DOHH2 (cell line): Measurements from ENCODE around the gene TTR.
A peak's percentile ranks its signal among the peaks of the same experiment; 100 is the strongest.

ENCODE experiments used
- CTCF ChIP-seq: fragments of 200-600 bp; sonication (generic); IDR thresholded peaks from one replicate; pipeline ENCODE4 v1.5.1; 2014; ENCODE audit warnings: antibody characterized with exemption, mild to moderate bottlenecking, low read depth, low read length; ENCODE audit not compliant: poor library complexity, severe bottlenecking
- EZH2phosphoT487 ChIP-seq: fragments of 200-600 bp; sonication (generic); IDR thresholded peaks from 2 replicates; pipeline ENCODE4 v1.6.1; 2017; ENCODE audit warnings: borderline replicate concordance, mild to moderate bottlenecking, antibody characterized with exemption, low read length, moderate library complexity, mixed read lengths

- TF ChIP-seq CTCF (peak; percentile 80), EZH2phosphoT487 (no peak)
Observed at GRCh38 chr18:31555971-31556747, 35.5 kb upstream of the TTR start.
